ENCODE measurements around the gene ATXN7.

Gene ATXN7

GRCh38 chr3:64008487-64009351 is 145.1 kb downstream of the ATXN7 start:
- no peak overlapping the region for H3K27ac ChIP-seq
- TF ChIP-seq ZFX (IDR thresholded peaks at IDR 0.05; ENCODE audit: borderline replicate concordance), result no peak
- TF ChIP-seq CTCF (IDR thresholded peaks at IDR 0.05), result no peak

- TF ChIP-seq ZFX (IDR thresholded peaks at IDR 0.05; ENCODE audit: borderline replicate concordance) (no peak), CTCF (IDR thresholded peaks at IDR 0.05) (no peak)
These were observed 145.9 kb downstream of the ATXN7 start for GRCh38 chr3:64009528-64009927.

DNA sequence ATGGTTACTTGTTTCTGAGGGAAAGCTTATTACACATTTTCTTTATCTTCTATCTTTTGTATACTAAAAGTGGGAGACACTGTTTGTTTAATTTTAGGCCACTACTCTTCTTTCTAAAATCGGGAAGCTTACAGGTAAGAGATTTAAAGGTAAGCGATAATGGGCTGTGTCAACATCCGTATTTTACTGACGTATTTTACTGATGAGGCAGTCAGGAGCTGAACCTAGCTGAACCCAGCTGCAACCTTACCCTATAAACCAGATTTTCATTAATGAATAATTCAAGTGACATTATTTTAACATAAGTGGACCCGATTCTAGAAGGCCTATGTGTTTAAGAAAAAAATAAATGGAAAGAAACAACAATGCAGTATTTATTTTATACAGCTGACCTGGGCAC is 146.5 kb downstream of the ATXN7 start:
- TF ChIP-seq CTCF (IDR thresholded peaks at IDR 0.05), result no peak
- TF ChIP-seq ZFX (IDR thresholded peaks at IDR 0.05; ENCODE audit: borderline replicate concordance), result no peak
- H3K27ac ChIP-seq, result no peak overlapping the region

More at GRCh38 chr3:64009528-64009927, 145.9 kb downstream of the ATXN7 start:
- H3K27ac ChIP-seq, result no peak overlapping the region

DNA sequence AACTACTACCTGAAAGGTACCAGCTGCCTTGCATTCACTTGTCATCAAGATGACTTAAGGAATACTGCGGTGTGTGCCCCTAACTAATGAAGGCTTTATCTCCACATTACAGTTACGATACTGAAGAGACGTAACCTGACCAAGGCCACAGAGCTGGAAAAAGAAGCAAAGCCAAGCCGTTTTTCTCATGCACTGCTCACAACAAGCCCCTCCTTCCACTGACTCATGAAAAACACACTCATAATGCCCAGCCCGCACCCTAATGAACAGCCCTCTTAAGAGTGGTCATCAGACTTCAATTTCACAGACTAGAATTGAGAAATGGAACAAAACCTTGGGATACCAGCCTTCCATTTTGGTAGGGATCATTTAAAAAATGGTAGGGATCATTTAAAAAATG is 148.0 kb downstream of the ATXN7 start:
- TF ChIP-seq CTCF (IDR thresholded peaks at IDR 0.05) (no peak), ZFX (IDR thresholded peaks at IDR 0.05; ENCODE audit: borderline replicate concordance) (no peak)
- H3K27ac ChIP-seq, result no peak overlapping the region

GRCh38 chr3:64016941-64017620 is 153.4 kb downstream of the ATXN7 start:
- no peak overlapping the region for H3K27ac ChIP-seq

GRCh38 chr3:64019271-64019670 is 155.6 kb downstream of the ATXN7 start:
- TF ChIP-seq ZFX (IDR thresholded peaks at IDR 0.05; ENCODE audit: borderline replicate concordance), result no peak
- no peak for TF ChIP-seq CTCF (IDR thresholded peaks at IDR 0.05)
- no peak overlapping the region for H3K27ac ChIP-seq

More at GRCh38 chr3:64016941-64017620, 153.4 kb downstream of the ATXN7 start:
- no peak for TF ChIP-seq CTCF (IDR thresholded peaks at IDR 0.05)
- TF ChIP-seq ZFX (IDR thresholded peaks at IDR 0.05; ENCODE audit: borderline replicate concordance), result no peak

DNA sequence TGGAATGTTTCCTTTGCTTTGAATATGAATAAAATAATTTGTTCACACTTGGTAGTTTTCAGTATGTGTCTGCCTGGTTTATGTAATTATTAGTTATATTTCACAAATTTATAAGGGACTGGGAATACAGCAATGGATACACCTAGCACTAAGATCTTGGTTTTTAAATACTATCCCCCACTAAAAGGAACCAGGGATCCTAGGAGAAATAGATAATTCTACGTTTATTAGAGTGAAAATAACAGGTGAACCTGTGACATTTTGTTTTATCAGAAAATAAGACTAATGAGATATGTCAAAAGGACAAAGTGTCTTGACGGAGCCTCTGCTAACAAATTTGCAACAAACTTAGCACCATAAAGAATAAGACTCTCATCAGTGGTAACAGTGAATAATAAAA is 156.2 kb downstream of the ATXN7 start:
- TF ChIP-seq CTCF (IDR thresholded peaks at IDR 0.05), result no peak
- no peak for TF ChIP-seq ZFX (IDR thresholded peaks at IDR 0.05; ENCODE audit: borderline replicate concordance)
- no peak overlapping the region for H3K27ac ChIP-seq

Measured in 22Rv1 (cell line).